DMS114 treated with DMSO at 0.1 percent for 48 hours (cell line): ENCODE results near the gene HOXA10.

Experiments
- DNase-seq: peaks from one replicate; lab custom pipeline; 2025; ENCODE audit not compliant: unreplicated experiment; lab: John Stamatoyannopoulos, UW

Gene HOXA10

DNA sequence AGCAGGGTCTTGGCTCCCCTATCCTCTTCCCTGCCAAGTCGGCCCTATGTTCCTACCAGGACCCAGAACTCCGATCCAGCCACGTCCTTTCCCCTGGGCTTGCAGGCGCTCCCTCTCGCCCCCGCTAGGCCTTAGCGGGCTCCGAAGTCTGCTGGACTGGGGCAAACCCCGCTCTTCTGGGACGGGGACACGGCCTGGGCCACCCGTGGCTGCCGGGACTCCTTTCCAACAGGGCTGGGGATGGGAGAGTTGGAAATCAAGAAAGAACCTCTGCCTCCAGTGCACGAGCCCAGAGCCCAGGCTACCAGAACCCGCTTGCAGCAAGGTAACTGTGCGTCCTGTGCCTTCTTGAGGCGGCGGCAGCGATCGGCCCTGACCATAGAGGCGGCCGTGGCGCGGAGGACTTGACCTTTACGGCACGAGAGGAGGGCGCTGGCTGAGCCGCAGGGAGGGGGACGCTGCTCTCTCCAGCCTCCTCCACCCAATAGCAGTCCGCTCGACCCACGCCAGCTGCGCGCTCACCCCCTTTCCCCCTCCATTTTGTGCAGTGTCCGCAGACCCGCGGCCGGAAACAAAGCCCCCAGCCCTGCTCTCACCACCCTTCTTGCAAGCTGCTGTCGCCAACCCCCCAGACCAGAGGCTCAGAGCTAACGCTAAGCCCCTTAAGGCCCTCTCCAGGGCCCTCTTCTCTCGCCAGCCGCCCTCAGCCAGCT, 17.9 kb upstream of the HOXA10 start:
- no peak for DNase-seq

- no peak for DNase-seq
These were observed 17.1 kb upstream of the HOXA10 start for GRCh38 chr7:27191161-27191731.

- DNase-seq, result no peak
These were observed 16.1 kb upstream of the HOXA10 start for GRCh38 chr7:27189997-27190748.

DNA sequence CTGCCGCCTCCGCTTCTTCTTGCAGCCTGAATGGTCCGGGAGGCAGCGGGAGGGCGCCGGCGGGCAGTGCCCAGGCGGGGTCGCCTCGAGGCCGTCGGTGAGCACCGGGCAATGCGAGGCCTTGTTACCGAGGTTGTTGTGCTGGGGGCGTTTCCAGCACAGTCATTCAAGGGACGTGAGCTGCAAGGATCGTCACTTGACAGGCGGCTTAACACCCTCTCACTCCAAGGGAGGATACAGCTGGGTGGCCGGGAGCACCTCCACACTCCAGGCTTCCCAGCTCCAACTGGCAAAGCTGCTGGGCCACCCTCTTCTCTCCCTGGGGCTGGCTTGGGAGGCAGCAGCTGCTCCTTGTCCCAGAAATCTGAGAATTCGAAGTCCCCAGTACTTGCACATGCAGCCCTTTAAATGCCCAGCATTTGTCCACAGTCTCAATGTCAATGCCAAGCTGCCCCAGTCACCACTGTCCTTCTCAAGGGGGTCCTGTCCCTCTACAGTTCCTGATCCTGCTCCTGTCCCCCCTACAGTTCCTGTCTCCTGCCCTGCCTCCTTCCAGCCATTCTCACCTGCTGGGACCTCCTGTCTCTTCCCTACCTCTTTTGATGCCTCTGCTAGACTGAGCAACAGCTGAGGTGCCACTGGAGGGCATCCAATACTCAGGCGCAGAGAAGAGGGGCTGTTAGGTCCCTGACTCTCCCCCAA, 15.3 kb upstream of the HOXA10 start:
- no peak for DNase-seq

- DNase-seq, result no peak
These were observed 14.5 kb upstream of the HOXA10 start for GRCh38 chr7:27188386-27189294.

- no peak for DNase-seq
These were observed 13.6 kb upstream of the HOXA10 start for GRCh38 chr7:27187475-27188385.

- no peak for DNase-seq
These were observed 12.8 kb upstream of the HOXA10 start for GRCh38 chr7:27186668-27187474.

DNA sequence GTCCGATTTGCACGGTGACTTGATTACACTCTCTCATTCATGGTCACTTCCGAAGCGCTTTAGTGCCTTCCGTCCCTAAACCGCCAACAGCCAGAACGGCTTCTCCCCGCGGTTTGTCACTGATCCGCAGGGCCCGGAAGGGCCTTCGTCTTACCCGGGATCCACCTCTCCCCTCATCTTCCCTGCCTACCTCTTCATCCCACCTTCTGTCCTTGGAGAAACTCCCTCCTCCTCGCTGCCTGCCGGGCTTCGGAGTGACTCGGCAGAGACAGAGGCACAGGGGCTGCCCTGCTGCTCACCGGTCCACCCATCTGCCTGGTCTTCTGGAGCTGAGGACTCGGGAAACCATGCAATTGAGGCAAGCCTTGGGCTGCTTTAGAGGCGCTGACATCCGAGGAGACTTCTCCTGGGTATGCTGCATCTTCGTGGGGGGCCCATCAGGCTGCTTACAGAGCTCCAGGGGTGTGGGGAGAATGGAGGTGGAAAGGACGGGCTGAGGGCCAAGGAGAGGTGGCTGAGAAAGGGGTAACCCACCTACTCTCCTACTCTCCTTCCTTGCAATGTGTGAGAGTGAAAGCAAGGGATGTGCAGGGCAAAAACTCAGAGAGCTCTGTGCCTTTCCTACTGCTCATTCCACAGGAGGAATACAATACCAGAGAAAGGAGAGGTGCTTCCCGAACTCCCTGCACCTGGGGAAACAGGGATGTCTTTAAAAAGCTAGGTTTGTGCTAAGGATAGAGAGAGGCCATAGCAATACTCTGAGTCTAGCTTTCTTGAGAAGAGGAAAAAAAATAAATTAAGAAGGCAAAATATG, 11.9 kb upstream of the HOXA10 start:
- DNase-seq, result no peak

- no peak for DNase-seq
These were observed 11.1 kb upstream of the HOXA10 start, which contains the start of gene HOXA11 for GRCh38 chr7:27185013-27185853. TSS of gene HOXA11 (minus strand) at chr7:27185232. CDS start at chr7:27185144, 88 bp downstream.

- no peak for DNase-seq
These were observed 10.4 kb upstream of the HOXA10 start for GRCh38 chr7:27184337-27185012.

GRCh38 chr7:27183682-27184336, 9.7 kb upstream of the HOXA10 start:
- DNase-seq, result no peak

DNA sequence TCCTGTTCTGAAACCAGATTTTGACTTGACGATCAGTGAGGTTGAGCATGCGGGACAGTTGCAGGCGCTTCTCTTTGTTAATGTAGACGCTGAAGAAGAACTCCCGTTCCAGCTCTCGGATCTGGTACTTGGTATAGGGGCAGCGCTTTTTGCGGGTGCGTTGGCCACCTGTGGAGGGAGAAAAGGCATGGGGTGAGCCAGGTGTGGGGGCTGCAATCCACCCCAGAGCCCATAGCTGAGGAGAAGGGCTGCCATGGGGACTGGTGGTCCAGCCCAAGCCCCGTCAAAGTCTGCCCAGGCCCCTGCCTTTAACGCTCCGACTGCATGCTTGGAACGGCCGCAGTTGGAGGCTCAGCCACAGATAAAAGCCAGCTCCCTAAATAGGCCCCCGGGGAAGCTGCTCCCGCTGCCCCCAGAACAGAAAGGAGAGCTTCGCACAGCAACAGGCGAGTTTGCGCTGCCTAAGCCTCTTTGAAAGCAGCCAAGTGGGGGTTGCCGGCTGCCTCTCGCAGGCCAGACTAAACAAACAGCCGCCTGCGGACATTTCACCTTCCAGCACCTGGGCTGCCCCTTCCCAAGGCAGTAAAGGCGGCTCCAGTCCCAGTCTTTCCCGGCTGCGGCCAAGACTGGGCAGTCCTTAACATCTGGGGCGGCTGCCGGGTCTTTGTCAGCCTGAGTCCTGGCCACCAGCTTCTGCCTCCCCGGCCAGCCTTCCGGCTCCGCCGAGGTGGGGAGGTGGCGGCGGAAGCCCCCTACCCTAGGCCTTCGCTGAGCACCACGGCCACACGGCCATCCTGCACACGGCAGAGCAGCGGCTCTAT, 9.0 kb upstream of the HOXA10 start:
- no peak for DNase-seq

DNA sequence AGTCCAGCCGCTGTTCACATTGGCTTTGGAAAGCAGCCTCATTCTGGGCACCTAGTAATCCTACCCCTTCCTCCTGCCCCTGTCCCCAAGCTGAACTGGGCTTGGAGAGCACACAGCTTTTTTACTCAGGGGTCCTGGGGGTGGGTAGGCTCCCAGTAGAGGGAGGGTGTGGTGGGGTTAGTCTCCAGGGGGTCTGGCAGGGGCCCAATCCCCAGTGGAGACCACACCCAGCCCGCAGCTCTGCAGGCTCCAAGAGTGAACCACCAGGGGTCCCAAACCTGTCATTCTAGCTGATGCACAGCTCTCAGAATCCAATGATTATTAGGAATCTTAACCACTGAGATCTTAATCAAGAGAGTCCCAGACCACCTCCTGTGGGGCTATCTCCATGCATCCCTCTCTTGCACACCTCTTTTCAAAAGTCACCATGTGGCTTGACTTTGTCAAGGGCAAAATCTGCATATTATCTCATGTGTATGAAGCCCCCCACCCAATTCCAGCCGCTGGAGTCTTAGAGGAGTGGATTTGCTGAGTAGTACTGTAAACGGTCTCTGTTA, 8.2 kb upstream of the HOXA10 start:
- DNase-seq, result no peak

DNA sequence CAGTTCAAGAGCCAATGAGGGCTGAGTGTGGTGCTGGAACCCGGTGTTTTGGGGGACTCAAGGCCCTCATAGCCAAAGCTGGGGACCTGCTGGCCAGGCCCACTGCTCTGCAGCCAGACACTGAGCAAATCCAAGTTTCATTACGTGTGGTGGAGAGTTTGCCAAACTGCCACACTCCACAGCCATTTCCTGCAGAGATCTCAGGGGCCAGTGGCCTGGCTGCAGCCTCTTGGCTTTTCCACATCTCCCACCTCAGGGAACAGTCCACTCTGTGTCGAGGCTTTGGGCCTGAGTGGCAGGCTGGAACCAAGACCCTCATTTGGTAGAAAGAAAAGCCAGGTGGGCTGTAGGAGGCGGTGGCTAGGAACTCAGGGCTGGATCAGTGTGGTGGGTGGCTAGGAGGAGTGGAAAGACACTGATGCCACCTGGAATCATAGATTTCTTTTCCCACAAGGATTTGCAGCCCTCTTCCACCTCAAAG, 7.7 kb upstream of the HOXA10 start:
- no peak for DNase-seq
